Chondrocyte (in vitro differentiated cells): ENCODE data around the gene CDK6. TPM values are rescaled to one million over a fixed set of nuclear protein-coding genes. Genes with fewer than 3 reads are reported as not detected.

Experiments
- DNase-seq: peaks from one replicate; pipeline ENCODE4 v3.0.0; 2021; ENCODE audit warnings: mixed read lengths, low spot score
- H3K27ac Mint-ChIP-seq: one replicate; pipeline ENCODE4 v1.8.0; 2021; ENCODE audit warnings: mild to moderate bottlenecking, moderate library complexity, mixed read lengths; ENCODE audit not compliant: unreplicated experiment
- H3K27me3 Mint-ChIP-seq: 2 replicates; pipeline ENCODE4 v1.8.0; 2021; ENCODE audit warnings: low read depth, mixed read lengths
- H3K36me3 Mint-ChIP-seq: 2 replicates; pipeline ENCODE4 v1.8.0; 2021; ENCODE audit warnings: low read depth, mixed read lengths
- H3K4me1 Mint-ChIP-seq: 2 replicates; pipeline ENCODE4 v1.8.0; 2021; ENCODE audit warnings: low read depth, mild to moderate bottlenecking, mixed read lengths
- H3K4me3 Mint-ChIP-seq: one replicate; pipeline ENCODE4 v1.8.0; 2021; ENCODE audit warnings: mild to moderate bottlenecking, moderate library complexity, mixed read lengths; ENCODE audit not compliant: unreplicated experiment
- H3K9me3 Mint-ChIP-seq: 2 replicates; pipeline ENCODE4 v1.8.0; 2021; ENCODE audit warnings: low read depth, mixed read lengths
- CTCF ChIP-seq: fragments of 200-600 bp; sonication (generic); IDR thresholded peaks from 2 replicates; pipeline ENCODE4 v1.5.0; 2021; ENCODE audit warnings: antibody characterized with exemption, mild to moderate bottlenecking, moderate library complexity
- total RNA-seq: library from RNA; stranded (reverse); gene quantifications from 3 replicates; pipeline ENCODE4 v1.2.1, GENCODE V29; 2021

CDK6 gene
- total RNA-seq, 1 donor from 2014 or later, result 162 TPM

DNA sequence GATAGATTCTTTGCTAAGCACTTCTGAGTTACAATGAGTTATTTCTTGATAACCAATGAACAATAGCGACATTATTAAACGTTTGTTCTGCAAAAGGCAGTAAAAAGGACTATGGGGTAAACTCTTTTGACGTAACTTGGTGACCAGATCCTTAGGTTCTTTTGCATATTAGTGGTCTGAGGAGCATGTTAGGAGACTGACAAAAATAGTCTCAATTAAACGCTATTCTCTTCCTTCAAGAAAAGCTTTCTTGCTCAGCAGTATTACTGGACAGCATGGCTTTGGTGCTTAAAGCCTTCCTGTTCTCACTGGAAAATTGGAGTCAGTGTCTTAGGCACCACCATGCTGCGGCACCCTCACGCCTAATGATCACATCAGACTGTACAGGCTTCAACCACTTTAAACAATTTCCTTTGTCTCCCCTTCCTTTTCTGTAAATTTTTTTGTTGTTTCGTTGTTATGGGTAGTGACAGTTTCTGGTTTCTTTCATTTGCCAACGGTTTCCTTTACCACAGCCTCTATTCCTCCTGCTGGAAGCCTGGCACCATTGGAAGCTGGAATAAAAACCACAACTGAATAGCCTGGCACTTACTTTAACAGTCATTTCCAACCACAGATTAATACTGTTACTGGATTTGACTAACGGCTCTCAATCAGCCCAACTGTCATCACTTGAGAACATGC, 197.0 kb downstream of the CDK6 start:
- no peak for TF ChIP-seq CTCF
- DNase-seq, result no peak
- Mint-ChIP-seq H3K36me3 (peaks cover 3% of the 10 kb centered on the region), H3K27me3 (no peaks in the 10 kb centered on the region), H3K27ac (peak overlapping the region; percentile 30), H3K4me1 (peaks cover 39% of the 10 kb centered on the region), H3K9me3 (no peaks in the 10 kb centered on the region), H3K4me3 (no peak overlapping the region)

DNA sequence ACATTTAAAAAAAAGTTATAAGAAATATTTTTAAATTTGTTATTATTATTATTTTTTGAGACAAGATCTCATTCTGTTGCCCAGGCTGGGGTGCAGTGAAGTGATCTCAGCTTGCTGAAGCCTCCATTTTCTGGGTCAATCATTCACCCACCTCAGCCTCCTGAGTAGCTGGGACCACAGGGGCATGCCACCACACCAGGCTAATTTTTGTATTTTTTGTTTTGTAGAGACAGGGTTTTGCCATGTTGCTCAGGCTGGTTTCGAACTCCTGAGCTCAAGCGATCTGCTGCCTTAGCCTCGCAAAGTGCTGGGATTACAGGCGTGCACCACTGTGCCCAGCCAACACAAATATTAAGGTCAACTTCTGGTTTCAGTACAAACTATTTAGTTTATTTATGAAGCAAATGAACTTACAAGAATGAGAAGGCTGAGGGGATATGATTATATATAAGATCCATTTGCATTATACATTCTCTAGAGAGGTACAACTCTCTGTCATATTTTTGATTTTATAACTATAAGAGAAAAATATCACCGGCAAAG, 200.3 kb downstream of the CDK6 start:
- no peak for TF ChIP-seq CTCF
- no peaks in the 10 kb centered on the region for H3K27me3 Mint-ChIP-seq
- peaks cover 52% of the 10 kb centered on the region for H3K4me1 Mint-ChIP-seq
- H3K4me3 Mint-ChIP-seq, result no peak overlapping the region
- H3K36me3 Mint-ChIP-seq, result no peaks in the 10 kb centered on the region
- no peak for DNase-seq
- no peak overlapping the region for H3K27ac Mint-ChIP-seq
- H3K9me3 Mint-ChIP-seq, result no peaks in the 10 kb centered on the region

- H3K27me3 Mint-ChIP-seq, result no peaks in the 10 kb centered on the region
- H3K36me3 Mint-ChIP-seq, result no peaks in the 10 kb centered on the region
- no peak for TF ChIP-seq CTCF
- no peaks in the 10 kb centered on the region for H3K9me3 Mint-ChIP-seq
- H3K27ac Mint-ChIP-seq, result peak overlapping the region; percentile 88
- H3K4me3 Mint-ChIP-seq, result no peak overlapping the region
- DNase-seq, result no peak
- H3K4me1 Mint-ChIP-seq, result peaks cover 52% of the 10 kb centered on the region
These were observed 200.8 kb downstream of the CDK6 start for GRCh38 chr7:92635538-92635937.

GRCh38 chr7:92634924-92635519, 201.4 kb downstream of the CDK6 start:
- peaks cover 52% of the 10 kb centered on the region for H3K4me1 Mint-ChIP-seq
- no peaks in the 10 kb centered on the region for H3K27me3 Mint-ChIP-seq
- peak overlapping the region; percentile 21 for H3K4me3 Mint-ChIP-seq
- peak overlapping the region; percentile 88 for H3K27ac Mint-ChIP-seq
- no peak for DNase-seq
- no peak for TF ChIP-seq CTCF
- no peaks in the 10 kb centered on the region for H3K9me3 Mint-ChIP-seq
- peaks cover 1% of the 10 kb centered on the region for H3K36me3 Mint-ChIP-seq

DNA sequence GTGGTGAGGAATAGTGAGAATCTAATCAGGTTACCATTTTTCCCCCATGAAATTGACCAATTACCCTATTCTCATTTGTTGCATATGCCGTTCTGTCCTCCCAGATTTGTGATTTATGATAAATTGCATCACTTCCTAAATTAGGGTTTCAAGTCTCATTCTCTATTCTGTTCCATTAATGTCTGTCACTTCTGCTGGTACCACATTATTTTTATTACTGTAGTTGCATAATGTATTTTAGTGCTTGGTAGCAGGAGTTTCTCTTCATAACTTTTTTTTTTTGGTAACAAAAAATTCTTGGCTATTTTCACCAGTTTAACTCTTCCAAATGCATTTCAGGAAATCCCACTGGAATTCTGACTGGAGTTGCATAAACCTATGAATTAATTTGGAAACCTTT, 202.2 kb downstream of the CDK6 start:
- H3K36me3 Mint-ChIP-seq, result peaks cover 1% of the 10 kb centered on the region
- DNase-seq, result no peak
- H3K27me3 Mint-ChIP-seq, result no peaks in the 10 kb centered on the region
- no peak for TF ChIP-seq CTCF
- no peak overlapping the region for H3K4me3 Mint-ChIP-seq
- peaks cover 47% of the 10 kb centered on the region for H3K4me1 Mint-ChIP-seq
- no peaks in the 10 kb centered on the region for H3K9me3 Mint-ChIP-seq
- H3K27ac Mint-ChIP-seq, result peak overlapping the region; percentile 86
